Measurements from ENCODE around the gene FASTK.

FASTK gene

GRCh38 chr7:151063212-151063561, 17.4 kb downstream of the FASTK start:
- Histone ChIP-seq H3K9me3 (replicated peaks in 1 of 11) (no peaks in the 10 kb centered on the region), H3K9ac (0 out of 22 replicates have a peak overlapping the region, but pooled peaks of 1 of the 11 experiments have one; percentile 19), H3K4me2 (no peak overlapping the region), H3K4me3 (no peak overlapping the region), H4K20me1 (peaks cover 22 to 79% (median 46%) of the 10 kb centered on the region in 11 experiments; a peak in 20 of 22 replicates), H3K4me1 (peaks cover 28 to 34% (median 31%) of the 10 kb centered on the region in 10 experiments), H3K27ac (no peak overlapping the region), H3K36me3 (peaks cover 43 to 65% (median 61%) of the 10 kb centered on the region in 11 experiments), H3K27me3 (no peaks in the 10 kb centered on the region)
- TF ChIP-seq Cebpa-rat (IDR thresholded peaks at IDR 0.05), result no peak

- Histone ChIP-seq H3K9me3 (replicated peaks in 1 of 11) (no peaks in the 10 kb centered on the region), H3K36me3 (peaks cover 37 to 59% (median 55%) of the 10 kb centered on the region in 11 experiments), H3K27me3 (no peaks in the 10 kb centered on the region), H3K4me2 (peak overlapping the region in 3 of 11 experiments; percentile 98 to 100 (median 99); a peak in 4 of 22 replicates), H3K4me3 (no peak overlapping the region), H3K27ac (peak overlapping the region in 2 of 11 experiments; percentile 18 to 23; a peak in 1 of 22 replicates), H3K9ac (no peak overlapping the region), H4K20me1 (peaks cover 22 to 74% (median 44%) of the 10 kb centered on the region in 11 experiments; a peak in 20 of 22 replicates), H3K4me1 (peaks cover 28 to 34% (median 31%) of the 10 kb centered on the region in 10 experiments)
- TF ChIP-seq Cebpa-rat (IDR thresholded peaks at IDR 0.05), result no peak
These were observed 18.0 kb downstream of the FASTK start for GRCh38 chr7:151062399-151063211.

- Histone ChIP-seq H3K4me1 (peaks cover 30 to 38% (median 35%) of the 10 kb centered on the region in 10 experiments), H3K27me3 (no peaks in the 10 kb centered on the region), H3K4me3 (peak overlapping the region in 2 of 10 experiments; percentile 93; a peak in 3 of 20 replicates), H3K4me2 (peak overlapping the region; percentile 87 to 100 (median 97); a peak in 18 of 22 replicates), H3K36me3 (peaks cover 32 to 54% (median 49%) of the 10 kb centered on the region in 11 experiments), H3K9me3 (replicated peaks in 1 of 11) (no peaks in the 10 kb centered on the region), H4K20me1 (peaks cover 22 to 69% (median 43%) of the 10 kb centered on the region in 11 experiments; a peak in 20 of 22 replicates), H3K27ac (peak overlapping the region in 3 of 11 experiments; percentile 60 to 88 (median 84); a peak in 5 of 22 replicates), H3K9ac (peak overlapping the region in 7 of 11 experiments; percentile 84 to 88 (median 88); a peak in 6 of 22 replicates)
- TF ChIP-seq Cebpa-rat (IDR thresholded peaks at IDR 0.05), result no peak
These were observed 18.6 kb downstream of the FASTK start for GRCh38 chr7:151062111-151062398.

GRCh38 chr7:151061213-151062110, 19.1 kb downstream of the FASTK start:
- peaks cover 36 to 44% (median 41%) of the 10 kb centered on the region in 10 experiments for H3K4me1 ChIP-seq
- no peaks in the 10 kb centered on the region for H3K9me3 ChIP-seq (replicated peaks in 1 of 11)
- peaks cover 22 to 63% (median 40%) of the 10 kb centered on the region in 11 experiments; a peak in 20 of 22 replicates for H4K20me1 ChIP-seq
- H3K27ac ChIP-seq, result peak overlapping the region; percentile 12 to 89 (median 81); a peak in 20 of 22 replicates
- no peak for TF ChIP-seq Cebpa-rat (IDR thresholded peaks at IDR 0.05)
- peak overlapping the region; percentile 76 to 97 (median 88) for H3K4me3 ChIP-seq
- peak overlapping the region; percentile 87 to 100 (median 97) for H3K4me2 ChIP-seq
- H3K36me3 ChIP-seq, result peaks cover 26 to 48% (median 43%) of the 10 kb centered on the region in 11 experiments
- no peaks in the 10 kb centered on the region for H3K27me3 ChIP-seq
- H3K9ac ChIP-seq, result peak overlapping the region; percentile 79 to 88 (median 85)

- Histone ChIP-seq H3K27ac (peak overlapping the region in 10 of 11 experiments; percentile 70 to 90 (median 84); a peak in 21 of 22 replicates), H3K9ac (peak overlapping the region; percentile 79 to 88 (median 85)), H3K4me3 (peak overlapping the region; percentile 76 to 97 (median 88)), H3K9me3 (replicated peaks in 1 of 11) (no peaks in the 10 kb centered on the region), H4K20me1 (peaks cover 22 to 55% (median 32%) of the 10 kb centered on the region in 11 experiments; a peak in 20 of 22 replicates), H3K27me3 (no peaks in the 10 kb centered on the region), H3K4me2 (peak overlapping the region; percentile 87 to 100 (median 97)), H3K4me1 (peaks cover 39 to 49% (median 44%) of the 10 kb centered on the region in 10 experiments), H3K36me3 (peaks cover 17 to 39% (median 35%) of the 10 kb centered on the region in 11 experiments)
- TF ChIP-seq Cebpa-rat (IDR thresholded peaks at IDR 0.05), result no peak
These were observed 20.0 kb downstream of the FASTK start for GRCh38 chr7:151060416-151061212.

- no peak for TF ChIP-seq Cebpa-rat (IDR thresholded peaks at IDR 0.05)
- H3K4me3 ChIP-seq, result peak overlapping the region; percentile 76 to 97 (median 88)
- H3K9me3 ChIP-seq (replicated peaks in 1 of 11), result no peaks in the 10 kb centered on the region
- H3K27me3 ChIP-seq, result no peaks in the 10 kb centered on the region
- peaks cover 12 to 34% (median 29%) of the 10 kb centered on the region in 11 experiments for H3K36me3 ChIP-seq
- H3K4me1 ChIP-seq, result peaks cover 39 to 49% (median 44%) of the 10 kb centered on the region in 10 experiments
- peak overlapping the region; percentile 87 to 100 (median 97) for H3K4me2 ChIP-seq
- peaks cover 20 to 49% (median 29%) of the 10 kb centered on the region in 11 experiments; a peak in 20 of 22 replicates for H4K20me1 ChIP-seq
- peak overlapping the region in 10 of 11 experiments; percentile 70 to 90 (median 84); a peak in 21 of 22 replicates for H3K27ac ChIP-seq
- H3K9ac ChIP-seq, result peak overlapping the region; percentile 79 to 88 (median 85)
These were observed 20.5 kb downstream of the FASTK start for GRCh38 chr7:151060113-151060415.

- Histone ChIP-seq H3K4me3 (peak within 1 kb of the TSS; percentile 76 to 97 (median 88)), H4K20me1 (peaks cover 20 to 44% (median 29%) of the 10 kb centered on the region in 11 experiments; a peak in 20 of 22 replicates), H3K4me2 (peak within 1 kb of the TSS; percentile 87 to 100 (median 97)), H3K4me1 (peaks cover 39 to 49% (median 44%) of the 10 kb centered on the region in 10 experiments), H3K27me3 (no peaks in the 10 kb centered on the region), H3K9ac (peak within 1 kb of the TSS; percentile 79 to 88 (median 85)), H3K36me3 (peaks cover 7 to 28% (median 24%) of the 10 kb centered on the region in 11 experiments), H3K27ac (peak within 1 kb of the TSS; percentile 70 to 90 (median 85)), H3K9me3 (replicated peaks in 1 of 11) (no peaks in the 10 kb centered on the region)
- TF ChIP-seq Cebpa-rat (IDR thresholded peaks at IDR 0.05), result no peak
These were observed 21.1 kb downstream of the FASTK start, which contains the start of gene SLC4A2 for GRCh38 chr7:151059367-151060112. SLC4A2 (plus strand) TSS chr7:151059589; CDS start chr7:151061988, 2,399 bp downstream.

Data from BLaER1 treated with 17β-estradiol and CSF1 and Interleukin-3, amounts not matched to agents 10 nM and 100 nM (cell line).